ENCODE measurements around the gene PIGR.

Gene PIGR

GRCh38 chr1:206907304-206907991 is 38.8 kb downstream of the PIGR start:
- DNase-seq: no peak

DNA sequence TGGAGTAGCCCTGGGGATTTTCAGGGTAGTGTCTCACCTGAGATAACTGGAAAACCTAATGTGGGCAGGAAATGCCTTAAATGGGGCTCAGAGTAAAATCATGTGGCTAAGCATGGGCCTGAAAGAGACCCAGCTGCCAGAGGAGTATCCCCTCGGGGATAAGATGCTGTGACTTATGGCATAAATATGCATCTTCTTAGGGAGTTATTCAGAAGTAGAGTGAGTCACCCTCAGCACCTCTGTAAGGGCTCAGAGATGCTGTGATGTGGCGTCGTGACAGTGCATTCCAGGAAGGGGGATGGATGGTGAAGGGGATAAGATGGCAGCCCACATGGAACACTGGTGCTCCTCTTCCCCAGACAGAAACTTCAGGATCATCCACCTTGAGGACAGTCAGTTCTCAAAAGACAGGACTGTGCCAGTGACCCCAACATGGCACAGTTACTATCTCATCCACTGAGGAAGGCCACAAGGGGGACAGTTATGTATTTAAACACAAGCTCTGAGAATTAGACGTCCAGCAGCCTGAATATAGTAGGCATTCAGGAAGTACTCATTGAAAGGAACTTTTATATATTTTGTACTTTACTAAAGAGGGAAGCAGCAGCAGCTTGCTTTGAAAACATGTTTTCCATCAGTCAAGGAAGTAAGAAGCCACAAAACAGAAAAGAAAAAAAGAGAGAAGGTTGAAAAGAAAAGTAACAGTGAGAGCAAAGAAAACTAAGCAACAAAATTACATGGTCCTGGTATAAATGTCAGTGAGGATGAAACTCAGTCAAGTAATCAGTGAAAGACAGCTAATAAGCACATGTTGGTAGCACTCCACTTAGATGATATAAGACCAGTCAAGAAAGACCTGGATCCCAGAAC is 40.7 kb downstream of the PIGR start:
- DNase-seq: no peak

DNA sequence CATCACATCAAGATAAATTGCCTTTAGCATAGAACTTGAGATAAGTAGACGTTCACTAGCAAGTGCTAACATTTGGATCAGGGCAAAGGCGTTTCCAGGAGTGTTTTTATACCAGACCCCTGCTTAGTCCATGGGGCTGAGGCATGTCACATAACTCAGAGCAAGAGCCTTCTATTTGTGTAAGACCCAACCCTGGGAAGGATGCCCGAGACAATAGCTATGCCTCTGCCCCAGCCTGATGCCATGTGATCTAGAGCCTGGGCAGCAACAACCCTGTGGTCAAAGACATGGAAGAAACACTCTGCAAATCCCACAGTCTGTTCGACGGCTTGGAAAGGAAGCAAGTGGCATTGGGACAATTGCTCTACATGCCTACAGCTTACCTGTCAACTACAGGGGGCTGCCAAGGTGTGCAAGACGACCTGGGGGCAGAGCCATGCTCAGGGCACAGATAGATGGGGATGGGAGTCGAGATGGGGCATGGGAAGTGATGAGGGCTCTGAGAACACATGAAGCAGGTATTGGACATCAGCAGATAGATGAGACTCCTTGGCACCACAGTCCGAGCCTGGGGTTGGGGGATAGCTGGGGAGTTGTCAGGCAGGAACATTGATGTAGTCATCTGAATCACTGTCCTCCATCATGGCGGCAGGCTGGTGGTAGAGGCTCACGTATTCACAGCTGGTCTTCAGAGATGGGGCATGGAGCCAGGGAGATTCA is 41.7 kb downstream of the PIGR start:
- no peak for DNase-seq

DNA sequence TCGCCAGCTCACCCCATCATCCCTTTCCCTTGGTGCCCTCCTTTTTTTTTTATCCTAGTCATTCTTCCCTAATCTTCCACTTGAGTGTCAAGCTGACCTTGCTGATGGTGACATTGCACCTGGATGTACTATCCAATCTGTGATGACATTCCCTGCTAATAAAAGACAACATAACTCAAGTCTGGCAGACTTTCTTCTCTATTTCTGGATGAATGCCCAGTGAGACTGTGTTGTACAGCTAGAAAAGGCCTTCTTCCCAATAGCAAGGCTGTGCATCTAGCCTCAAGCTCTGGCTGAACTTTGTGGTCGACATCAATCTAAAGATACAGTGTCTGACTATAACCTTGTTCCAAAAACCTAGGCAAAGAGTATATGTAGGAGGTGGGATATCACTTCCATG is 42.6 kb downstream of the PIGR start:
- no peak for DNase-seq

- DNase-seq: no peak
These were observed 43.6 kb downstream of the PIGR start for GRCh38 chr1:206902702-206903101.

DNA sequence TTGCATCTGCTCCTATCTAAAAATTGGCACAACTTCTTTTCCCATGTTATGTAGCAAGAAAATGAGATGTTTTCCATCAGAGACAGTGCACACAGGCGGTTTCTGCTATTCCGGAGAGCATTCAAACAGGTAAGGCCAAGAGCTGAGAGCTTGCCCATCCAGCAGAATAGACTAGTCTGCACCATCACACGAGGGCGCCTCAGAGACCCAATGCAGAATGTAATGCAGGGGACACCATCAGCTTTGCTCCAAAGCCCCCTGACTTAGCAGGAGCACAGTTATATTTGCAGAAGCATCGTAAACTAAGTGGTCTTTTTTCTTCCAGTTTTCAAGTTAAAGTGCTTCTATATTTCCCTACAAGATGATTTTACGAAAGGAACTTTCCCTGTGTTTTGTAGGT is 44.3 kb downstream of the PIGR start:
- DNase-seq: no peak

GRCh38 chr1:206900149-206900548 is 46.1 kb downstream of the PIGR start:
- DNase-seq: no peak

DNA sequence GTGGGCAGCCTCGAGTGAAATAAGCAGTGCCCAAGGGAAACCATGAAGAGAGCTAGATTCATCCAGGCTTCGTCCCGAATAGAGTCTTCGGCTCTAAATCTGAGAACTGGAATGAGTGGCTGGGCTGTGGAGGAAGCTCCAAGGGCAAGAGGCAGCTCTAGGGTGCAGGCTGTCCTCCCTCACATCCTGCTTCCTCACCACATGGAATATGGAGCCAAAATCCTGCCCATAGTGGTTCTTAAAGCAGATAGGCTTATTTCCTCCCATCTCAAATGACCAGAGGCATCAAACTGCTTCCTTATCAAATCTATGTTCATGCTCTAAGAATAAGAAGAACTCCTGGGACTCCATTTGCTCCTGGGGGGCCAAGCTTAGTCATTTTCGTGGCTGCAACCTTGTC is 46.5 kb downstream of the PIGR start:
- no peak for DNase-seq

DNA sequence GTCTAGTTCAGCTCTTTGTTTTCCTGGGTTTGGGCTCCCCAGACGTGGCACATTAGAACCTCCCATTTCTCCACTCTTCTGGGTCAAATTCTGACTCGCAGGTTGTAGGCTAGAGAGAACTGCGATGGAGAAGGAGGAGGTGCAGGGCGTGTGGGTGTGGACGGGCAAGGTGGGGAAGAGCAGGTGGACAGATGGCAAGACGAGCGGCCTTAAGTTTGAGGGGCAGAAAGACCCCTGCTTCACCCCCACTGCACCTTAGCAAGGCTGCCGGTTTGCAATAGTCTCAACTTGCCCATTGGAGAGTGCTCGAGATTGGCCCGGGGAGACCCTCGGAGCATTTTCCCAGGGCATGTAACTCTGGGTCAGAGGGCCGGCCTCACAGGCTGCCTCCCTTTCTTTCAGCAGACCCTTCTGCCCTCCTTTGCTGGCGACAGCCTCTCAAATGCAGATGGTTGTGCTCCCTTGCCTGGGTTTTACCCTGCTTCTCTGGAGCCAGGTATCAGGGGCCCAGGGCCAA is 47.3 kb downstream of the PIGR start:
- DNase-seq: no peak

GRCh38 chr1:206898089-206898914 is 48.0 kb downstream of the PIGR start:
- no peak for DNase-seq

DNA sequence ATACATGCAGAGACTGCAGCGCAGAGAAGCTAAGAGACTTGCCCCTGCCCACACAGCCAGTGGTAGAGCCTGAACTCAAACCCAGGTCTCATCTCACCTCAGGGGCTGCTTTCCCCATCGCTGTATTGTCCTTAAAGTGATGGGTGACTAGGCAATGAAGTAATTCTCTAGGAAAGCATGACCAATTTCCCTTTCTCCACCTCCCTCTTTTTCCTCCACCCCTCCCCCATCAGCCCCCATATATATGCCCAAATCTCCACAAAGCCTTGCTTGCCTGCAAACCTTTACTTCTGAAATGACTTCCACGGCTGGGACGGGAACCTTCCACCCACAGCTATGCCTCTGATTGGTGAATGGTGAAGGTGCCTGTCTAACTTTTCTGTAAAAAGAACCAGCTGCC is 49.1 kb downstream of the PIGR start, which contains the start of gene IL24:
Gene IL24, plus strand, starts transcription at position 269 of the 400 bp plus-strand sequence. CDS start 390 bp downstream, outside the sequence.
- DNase-seq: no peak

GRCh38 chr1:206896261-206896660 is 50.0 kb downstream of the PIGR start:
- no peak for DNase-seq

GRCh38 chr1:206895837-206896242 is 50.4 kb downstream of the PIGR start:
- no peak for DNase-seq

- DNase-seq: no peak
These were observed 50.9 kb downstream of the PIGR start for GRCh38 chr1:206895325-206895724.

DNA sequence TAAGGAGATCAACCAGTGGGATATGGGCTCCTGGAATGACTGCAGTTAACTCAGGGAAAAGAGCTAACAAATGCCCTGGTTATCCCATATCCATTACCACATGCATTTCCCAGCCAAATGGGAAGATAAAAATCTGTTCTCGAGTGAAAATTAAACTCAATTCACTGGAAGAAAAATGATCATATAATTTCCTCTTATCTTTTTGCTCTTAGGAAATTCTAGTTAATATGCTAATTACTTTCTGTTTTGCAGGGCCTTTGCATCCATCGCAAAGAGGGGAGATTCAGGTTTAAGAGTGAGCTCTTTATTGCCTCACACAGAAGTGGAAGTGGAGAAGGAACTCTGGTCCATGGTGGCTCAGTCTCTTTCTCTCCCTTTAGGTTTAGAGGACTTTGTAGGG is 52.9 kb downstream of the PIGR start:
- DNase-seq: no peak

GRCh38 chr1:206892351-206892984 is 53.8 kb downstream of the PIGR start:
- no peak for DNase-seq

- DNase-seq: no peak
These were observed 54.9 kb downstream of the PIGR start for GRCh38 chr1:206891412-206891811.

DNA sequence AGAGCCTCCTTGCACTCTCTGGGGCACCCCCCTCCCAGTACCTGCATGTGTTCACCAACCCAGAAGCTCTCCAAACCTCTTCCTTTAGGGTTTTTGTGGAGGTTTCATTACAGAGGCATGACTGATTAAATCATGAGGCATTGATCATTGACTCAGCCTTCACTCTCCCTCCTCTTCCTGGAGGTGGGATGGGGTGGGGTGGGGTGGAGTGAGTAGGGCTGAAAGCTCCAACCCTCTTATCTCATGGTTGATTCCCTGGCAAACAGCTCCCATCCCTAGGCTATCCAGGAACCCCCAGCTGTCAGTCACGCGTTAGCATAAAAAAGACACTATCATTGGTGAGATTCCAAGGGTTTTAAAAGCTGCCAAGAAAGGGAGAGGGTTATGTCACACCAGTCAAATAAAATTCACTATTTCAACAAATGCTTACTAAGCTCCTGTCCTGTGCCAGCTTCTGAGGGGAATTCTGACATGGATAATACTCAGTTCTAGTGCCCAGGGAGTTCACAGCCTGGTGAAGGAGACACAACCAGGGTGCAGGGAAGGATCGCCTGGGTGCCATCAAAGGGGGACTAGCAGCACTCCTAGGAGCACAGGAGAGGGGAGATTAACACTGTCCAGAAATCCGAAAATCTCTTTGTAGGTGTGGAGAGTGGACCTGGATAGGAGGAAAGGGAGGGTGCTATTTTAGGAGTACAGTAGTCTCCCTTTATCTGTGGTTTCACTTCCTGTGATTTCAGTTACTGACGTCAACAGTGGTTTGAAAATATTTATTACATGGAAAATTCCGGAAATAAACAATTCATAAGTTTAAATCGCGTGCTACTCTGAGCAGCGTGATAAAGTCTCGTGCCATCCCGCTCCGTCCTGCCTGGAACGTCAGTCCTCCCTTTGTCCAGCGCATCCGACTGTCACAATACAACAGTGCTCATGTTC is 55.9 kb downstream of the PIGR start:
- DNase-seq: no peak

DNA sequence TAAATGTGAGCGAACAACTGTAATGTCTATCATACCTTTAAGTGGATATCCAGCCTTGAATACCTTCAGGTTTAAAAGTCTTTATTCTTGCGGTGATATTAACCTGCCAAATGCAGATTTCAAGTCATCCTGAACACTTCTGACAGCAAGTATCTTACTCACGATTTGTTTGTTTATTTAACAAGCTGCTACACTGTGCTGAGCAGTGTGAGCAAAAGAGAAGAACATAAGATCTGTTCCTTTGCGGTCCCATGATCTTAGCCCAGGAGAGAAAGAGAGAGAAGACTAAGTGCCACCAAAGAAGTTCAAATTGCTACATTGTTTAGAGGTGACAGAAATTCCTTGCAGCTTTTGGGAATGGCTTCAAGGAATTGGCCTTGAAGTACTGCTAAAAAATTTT is 58.6 kb downstream of the PIGR start:
- DNase-seq: no peak

DNA sequence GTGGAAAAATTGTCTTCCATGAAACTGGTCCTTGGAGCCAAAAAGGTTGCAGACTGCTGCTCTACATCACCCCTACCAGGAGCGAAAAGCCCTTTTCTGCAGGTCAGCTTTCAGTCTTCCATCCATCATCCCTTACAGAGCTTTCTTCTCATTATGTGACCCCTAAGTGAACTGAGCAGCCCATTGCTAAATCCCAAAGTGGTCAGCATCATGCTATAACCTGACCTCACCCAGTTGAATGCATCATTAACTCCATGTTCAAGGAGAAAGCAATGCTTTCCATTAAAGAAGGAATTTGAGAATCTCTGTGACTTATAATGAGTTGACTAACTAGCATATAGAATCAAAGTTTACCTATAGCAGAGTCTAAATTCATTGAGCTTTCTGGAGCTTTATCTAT is 59.4 kb downstream of the PIGR start:
- no peak for DNase-seq
